ENCODE data around the gene SUFU. TPM values are rescaled to one million over a fixed set of nuclear protein-coding genes. Genes with fewer than 3 reads are reported as not detected.

SUFU gene
- total and polyA plus RNA-seq, 8 donors, result 0.29 to 26.3 (median 3.7) TPM

GRCh38 chr10:102458656-102459055 lies 45.1 kb upstream of the SUFU start:
- Histone ChIP-seq H3K9me3 (no peaks in the 10 kb centered on the region), H3K4me1 (peaks cover 10 to 47% (median 25%) of the 10 kb centered on the region in 4 donors), H3K4me3 (no peak overlapping the region), H3K36me3 (peaks cover 0 to 12% (median 5%) of the 10 kb centered on the region in 4 donors), H3K27ac (no peak overlapping the region), H3K27me3 (no peaks in the 10 kb centered on the region)
- WGBS, 5 donors, result 53 to 84% (median 64%) methylated on average over 4 of the region's 4 CpGs
- TF ChIP-seq POLR2A (IDR thresholded peaks at IDR 0.05) (no peak), CTCF (IDR thresholded peaks at IDR 0.05) (no peak), EP300 (IDR thresholded peaks at IDR 0.05) (no peak), POLR2AphosphoS5 (IDR thresholded peaks at IDR 0.05) (no peak)
- intact Hi-C loops (cut with DNase I; ENCODE audit: low total_unique reads), result no loop called here
- no peak for DNase-seq

- Histone ChIP-seq H3K4me3 (peak overlapping the region; percentile 52 to 67 (median 58)), H3K27me3 (no peaks in the 10 kb centered on the region), H3K4me1 (peaks cover 10 to 38% (median 25%) of the 10 kb centered on the region in 4 donors), H3K36me3 (peaks cover 0 to 5% (median 1%) of the 10 kb centered on the region in 4 donors), H3K27ac (peak overlapping the region; percentile 25 to 71 (median 64)), H3K9me3 (no peaks in the 10 kb centered on the region)
- no peak for DNase-seq
- intact Hi-C loops (cut with DNase I; ENCODE audit: low total_unique reads), result no loop called here
- TF ChIP-seq EP300 (IDR thresholded peaks at IDR 0.05) (no peak), POLR2AphosphoS5 (IDR thresholded peaks at IDR 0.05) (no peak), POLR2A (IDR thresholded peaks at IDR 0.05) (no peak)
- WGBS, 5 donors, result 17 to 22% (median 19%) methylated on average over 8 of the region's 8 CpGs
These were observed 43.0 kb upstream of the SUFU start for GRCh38 chr10:102460836-102461186.

GRCh38 chr10:102461187-102462054 lies 42.4 kb upstream of the SUFU start:
- Histone ChIP-seq H3K9me3 (no peaks in the 10 kb centered on the region), H3K27me3 (no peaks in the 10 kb centered on the region), H3K27ac (peak overlapping the region; percentile 32 to 71 (median 64)), H3K36me3 (no peaks in the 10 kb centered on the region), H3K4me3 (peak overlapping the region; percentile 52 to 67 (median 58)), H3K4me1 (peaks cover 10 to 32% (median 25%) of the 10 kb centered on the region in 4 donors)
- intact Hi-C loops (cut with DNase I; ENCODE audit: low total_unique reads), result no loop called here
- peak; percentile 97 to 98 for DNase-seq
- 2 to 6% (median 3%) methylated on average over 40 to 54 of the region's 54 CpGs for WGBS, 5 donors
- TF ChIP-seq POLR2A (IDR thresholded peaks at IDR 0.05) (peak in 1 of 4 donors; percentile 31), EP300 (IDR thresholded peaks at IDR 0.05) (no peak), CTCF (IDR thresholded peaks at IDR 0.05) (no peak), POLR2AphosphoS5 (IDR thresholded peaks at IDR 0.05) (peak; percentile 56 to 93 (median 76))

- Histone ChIP-seq H3K27ac (no peak overlapping the region), H3K36me3 (no peaks in the 10 kb centered on the region), H3K4me3 (peak overlapping the region in 2 of 4 donors; percentile 13 to 29), H3K9me3 (no peaks in the 10 kb centered on the region), H3K27me3 (no peaks in the 10 kb centered on the region), H3K4me1 (peaks cover 10 to 37% (median 25%) of the 10 kb centered on the region in 4 donors)
- intact Hi-C loops (cut with DNase I; ENCODE audit: low total_unique reads), result no loop called here
- WGBS, 5 donors, result 65 to 75% (median 67%) methylated on average over 6 of the region's 6 CpGs
- TF ChIP-seq POLR2A (IDR thresholded peaks at IDR 0.05), result no peak
- TF ChIP-seq CTCF (IDR thresholded peaks at IDR 0.05), result no peak
- no peak for TF ChIP-seq EP300 (IDR thresholded peaks at IDR 0.05)
- TF ChIP-seq POLR2AphosphoS5 (IDR thresholded peaks at IDR 0.05), result no peak
- no peak for DNase-seq
These were observed 41.2 kb upstream of the SUFU start for GRCh38 chr10:102462512-102463054.

All from stomach (tissue), 9 donors.